ENCODE results near the gene RNPEPL1. TPM values are rescaled to one million over a fixed set of nuclear protein-coding genes. Genes with fewer than 3 reads are reported as not detected.
A peak's percentile ranks its signal among the peaks of the same experiment; 100 is the strongest.

The RNPEPL1 gene
- total RNA-seq, 2 experiments from 2014 or later, result 39.1 to 40.5 TPM

DNA sequence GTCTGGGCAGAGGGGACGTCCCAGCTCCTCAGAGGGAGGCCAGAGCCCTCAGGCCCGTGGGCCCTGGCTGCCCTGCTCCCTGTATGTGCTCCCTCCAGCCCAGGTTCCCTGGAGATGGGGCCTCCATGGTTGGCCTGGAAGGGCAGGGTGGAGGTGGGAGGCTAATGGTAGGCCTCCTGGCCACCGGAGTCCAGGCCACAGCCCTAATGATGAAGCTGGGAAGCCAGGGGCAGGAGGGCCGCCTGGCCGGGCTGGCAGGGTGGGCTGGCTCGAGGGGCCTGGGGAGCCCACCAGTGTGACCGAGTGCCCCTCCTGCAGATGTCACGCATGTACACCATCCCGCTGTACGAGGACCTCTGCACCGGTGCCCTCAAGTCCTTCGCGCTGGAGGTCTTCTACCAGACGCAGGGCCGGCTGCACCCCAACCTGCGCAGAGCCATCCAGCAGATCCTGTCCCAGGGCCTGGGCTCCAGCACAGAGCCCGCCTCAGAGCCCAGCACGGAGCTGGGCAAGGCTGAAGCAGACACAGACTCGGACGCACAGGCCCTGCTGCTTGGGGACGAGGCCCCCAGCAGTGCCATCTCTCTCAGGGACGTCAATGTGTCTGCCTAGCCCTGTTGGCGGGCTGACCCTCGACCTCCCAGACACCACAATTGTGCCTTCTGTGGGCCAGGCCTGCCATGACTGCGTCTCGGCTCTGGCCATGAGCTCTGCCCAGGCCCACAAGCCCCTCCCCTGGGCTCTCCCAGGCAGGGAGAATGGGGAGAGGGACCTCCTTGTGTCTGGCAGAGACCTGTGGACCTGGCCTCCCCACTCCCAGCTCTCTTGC, 9.2 kb downstream of the RNPEPL1 start:
- H3K27ac Mint-ChIP-seq, result no peak overlapping the region
- no peaks in the 10 kb centered on the region for H3K27me3 Mint-ChIP-seq
- DNase-seq (no peak), ATAC-seq (no peak)
- TF ChIP-seq, protein P1, sequence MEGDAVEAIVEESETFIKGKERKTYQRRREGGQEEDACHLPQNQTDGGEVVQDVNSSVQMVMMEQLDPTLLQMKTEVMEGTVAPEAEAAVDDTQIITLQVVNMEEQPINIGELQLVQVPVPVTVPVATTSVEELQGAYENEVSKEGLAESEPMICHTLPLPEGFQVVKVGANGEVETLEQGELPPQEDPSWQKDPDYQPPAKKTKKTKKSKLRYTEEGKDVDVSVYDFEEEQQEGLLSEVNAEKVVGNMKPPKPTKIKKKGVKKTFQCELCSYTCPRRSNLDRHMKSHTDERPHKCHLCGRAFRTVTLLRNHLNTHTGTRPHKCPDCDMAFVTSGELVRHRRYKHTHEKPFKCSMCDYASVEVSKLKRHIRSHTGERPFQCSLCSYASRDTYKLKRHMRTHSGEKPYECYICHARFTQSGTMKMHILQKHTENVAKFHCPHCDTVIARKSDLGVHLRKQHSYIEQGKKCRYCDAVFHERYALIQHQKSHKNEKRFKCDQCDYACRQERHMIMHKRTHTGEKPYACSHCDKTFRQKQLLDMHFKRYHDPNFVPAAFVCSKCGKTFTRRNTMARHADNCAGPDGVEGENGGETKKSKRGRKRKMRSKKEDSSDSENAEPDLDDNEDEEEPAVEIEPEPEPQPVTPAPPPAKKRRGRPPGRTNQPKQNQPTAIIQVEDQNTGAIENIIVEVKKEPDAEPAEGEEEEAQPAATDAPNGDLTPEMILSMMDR (IDR thresholded peaks at IDR 0.05), result no peak
- CTCF ChIA-PET, result interaction anchor here (1.1 to 3.3 kb wide), 2 partner anchors 10 to 11 kb away, joined by 3 to 30 read pairs; no protein-coding TSS in a partner anchor
- H3K4me3 Mint-ChIP-seq, result no peak overlapping the region
- H3K4me1 Mint-ChIP-seq (ENCODE audit: low read depth), result peaks cover 24% of the 10 kb centered on the region
- peaks cover 14% of the 10 kb centered on the region for H3K36me3 Mint-ChIP-seq (ENCODE audit: low read depth)
- POLR2A ChIA-PET, result interaction anchor here (0.6 to 1.3 kb wide), 2 partner anchors 12 to 35 kb away, joined by 3 to 4 read pairs; no protein-coding TSS in a partner anchor
- H3K9me3 Mint-ChIP-seq, result no peaks in the 10 kb centered on the region
- intact Hi-C loops (cut with micrococcal nuclease), result no loop called here

DNA sequence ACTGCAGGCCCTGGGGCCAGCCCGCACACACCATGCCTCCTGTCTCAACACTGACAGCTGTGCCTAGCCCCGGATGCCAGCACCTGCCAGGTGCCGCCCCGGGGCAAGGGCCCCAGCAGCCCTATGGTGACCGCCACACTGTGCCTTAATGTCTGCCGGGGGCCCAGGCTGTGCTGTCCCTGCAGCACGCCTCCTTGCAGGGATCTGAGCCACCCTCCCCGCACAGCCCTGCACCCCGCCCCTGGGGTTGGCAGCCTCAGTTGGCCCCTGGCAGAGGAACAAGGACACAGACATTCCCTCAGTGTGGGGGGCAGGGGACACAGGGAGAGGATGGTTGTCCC, 9.8 kb downstream of the RNPEPL1 start:
- CTCF ChIA-PET, result interaction anchor here (3.3 kb wide), 1 partner anchor 12 kb away, joined by 30 read pairs; no protein-coding TSS in a partner anchor
- Mint-ChIP-seq H3K9me3 (no peaks in the 10 kb centered on the region), H3K27me3 (no peaks in the 10 kb centered on the region), H3K4me1 (ENCODE audit: low read depth) (peaks cover 27% of the 10 kb centered on the region), H3K4me3 (no peak overlapping the region), H3K27ac (no peak overlapping the region), H3K36me3 (ENCODE audit: low read depth) (peaks cover 14% of the 10 kb centered on the region)
- intact Hi-C loops (cut with micrococcal nuclease), result no loop called here
- TF ChIP-seq, protein P1 (IDR thresholded peaks at IDR 0.05), result no peak
- no peak for ATAC-seq
- POLR2A ChIA-PET, result interaction anchor here (0.6 to 1.3 kb wide), 2 partner anchors 12 to 34 kb away, joined by 3 to 4 read pairs; no protein-coding TSS in a partner anchor
- no peak for DNase-seq

DNA sequence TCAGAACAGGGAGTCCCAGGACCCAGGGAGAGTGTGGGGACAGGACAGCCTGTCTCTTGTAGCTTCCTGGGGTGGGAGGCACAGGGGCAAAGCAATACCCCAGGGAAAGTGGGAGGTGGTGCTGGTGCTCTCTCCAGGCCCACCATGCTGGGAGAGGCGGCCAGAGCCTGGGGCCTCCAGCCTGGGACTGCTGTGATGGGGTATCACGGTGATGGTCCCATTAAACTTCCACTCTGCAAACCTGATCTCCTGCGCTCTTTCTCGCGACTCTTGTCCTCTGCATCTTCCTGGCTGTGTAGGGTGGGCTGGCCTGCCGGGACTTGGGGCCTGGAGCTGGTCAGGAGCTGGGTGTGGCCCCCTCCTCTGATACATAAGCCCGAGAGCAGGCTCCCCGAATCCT, 10.2 kb downstream of the RNPEPL1 start:
- intact Hi-C loops (cut with micrococcal nuclease), result no loop called here
- Mint-ChIP-seq H3K4me1 (ENCODE audit: low read depth) (peaks cover 27% of the 10 kb centered on the region), H3K4me3 (no peak overlapping the region), H3K9me3 (no peaks in the 10 kb centered on the region), H3K27ac (peak overlapping the region; percentile 82), H3K27me3 (no peaks in the 10 kb centered on the region), H3K36me3 (ENCODE audit: low read depth) (peaks cover 14% of the 10 kb centered on the region)
- ChIA-PET CTCF (interaction anchor here (0.6 to 3.3 kb wide), 3 partner anchors 9 to 41 kb away, joined by 3 to 30 read pairs (median 10); partner anchors contain the start of gene RNPEPL1), POLR2A (interaction anchor here (2.7 kb wide), 1 partner anchor 12 kb away, joined by 12 read pairs; no protein-coding TSS in a partner anchor)
- TF ChIP-seq, protein P1 (IDR thresholded peaks at IDR 0.05), result no peak
- DNase-seq, result no peak
- no peak for ATAC-seq

DNA sequence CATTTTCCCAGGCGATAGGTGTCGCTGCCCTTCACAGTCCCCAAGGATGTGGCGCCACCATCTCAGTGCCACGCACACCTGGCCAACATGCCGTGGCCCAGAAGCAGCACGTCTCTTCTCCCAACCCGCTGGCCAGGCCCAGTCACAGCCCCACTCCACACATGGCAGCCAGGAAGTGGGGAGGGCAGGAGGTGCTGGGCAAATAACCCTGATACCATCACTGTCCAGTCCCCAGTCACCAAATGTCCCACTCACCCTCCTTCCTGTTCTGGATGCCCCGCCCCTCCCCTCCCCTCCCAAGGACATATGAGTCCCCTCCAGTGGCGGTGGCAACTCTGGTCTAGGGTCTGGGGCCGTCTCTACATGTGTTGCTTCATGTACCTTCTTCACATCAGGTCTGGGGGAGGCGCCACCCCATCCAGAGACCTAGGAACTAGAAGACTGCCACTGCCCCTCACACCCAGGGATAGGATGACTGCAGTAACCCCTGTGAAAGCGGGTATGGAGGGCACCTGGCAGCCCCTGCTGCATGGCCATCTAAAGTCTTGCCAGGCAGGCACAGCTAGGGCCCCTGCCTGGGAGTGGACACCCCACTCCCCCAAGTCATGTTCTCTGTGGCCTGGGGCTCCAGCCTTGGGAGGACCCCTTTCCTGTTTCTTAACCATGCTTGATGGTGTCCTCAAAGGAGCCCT, 10.9 kb downstream of the RNPEPL1 start:
- no peak for DNase-seq
- peaks cover 14% of the 10 kb centered on the region for H3K36me3 Mint-ChIP-seq (ENCODE audit: low read depth)
- intact Hi-C loops (cut with micrococcal nuclease), result no loop called here
- no peaks in the 10 kb centered on the region for H3K9me3 Mint-ChIP-seq
- ChIA-PET CTCF (interaction anchor here (0.6 to 3.3 kb wide), 8 partner anchors 8 to 65 kb away, joined by 3 to 30 read pairs (median 8); partner anchors contain the start of gene RNPEPL1), POLR2A (interaction anchor here (1.0 to 2.7 kb wide), 4 partner anchors 9 to 45 kb away, joined by 3 to 12 read pairs (median 3); no protein-coding TSS in a partner anchor)
- ATAC-seq, result no peak
- H3K4me3 Mint-ChIP-seq, result no peak overlapping the region
- TF ChIP-seq, protein P1 (IDR thresholded peaks at IDR 0.05), result no peak
- no peaks in the 10 kb centered on the region for H3K27me3 Mint-ChIP-seq
- H3K4me1 Mint-ChIP-seq (ENCODE audit: low read depth), result peaks cover 30% of the 10 kb centered on the region
- H3K27ac Mint-ChIP-seq, result peak overlapping the region; percentile 82
